SU-DHL-6 (cell line): Measurements from ENCODE around the gene USP25.

ENCODE experiments used
- H2AFZ ChIP-seq: fragments of 200-600 bp; sonication (generic); 2 replicates; pipeline ENCODE4 v1.6.1; 2014; ENCODE audit warnings: low read depth, mild to moderate bottlenecking, moderate library complexity, mixed read lengths, antibody characterized with exemption, low read length; ENCODE audit not compliant: severe bottlenecking
- H3F3A ChIP-seq: fragments of 200-600 bp; shearing (Covaris generic); 2 replicates; pipeline ENCODE4 v1.6.0; 2016; ENCODE audit warnings: antibody characterized with exemption, mild to moderate bottlenecking; ENCODE audit not compliant: insufficient read depth
- H3K27ac ChIP-seq: fragments of 200-600 bp; sonication (generic); 2 replicates; pipeline ENCODE4 v1.5.1; 2016; ENCODE audit warnings: low read depth, mild to moderate bottlenecking, low read length, moderate library complexity, mixed read lengths
- H3K27me3 ChIP-seq: fragments of 200-600 bp; sonication (generic), shearing (Covaris generic); 2 replicates; pipeline ENCODE4 v1.6.0; 2014; ENCODE audit warnings: mild to moderate bottlenecking, low read length
- H3K36me3 ChIP-seq: fragments of 200-600 bp; sonication (generic); 2 replicates; pipeline ENCODE4 v1.6.1; 2014; ENCODE audit warnings: mild to moderate bottlenecking, low read length, mixed read lengths
- H3K4me2 ChIP-seq: fragments of 300-600, 200-600 bp; shearing (Covaris generic), sonication (generic); 2 replicates; pipeline ENCODE4 v1.6.0; 2014; ENCODE audit warnings: low read length, low read depth, mild to moderate bottlenecking; ENCODE audit not compliant: poor library complexity, severe bottlenecking
- H3K4me3 ChIP-seq: fragments of 200-600 bp; sonication (generic); 2 replicates; pipeline ENCODE4 v1.5.1; 2014; ENCODE audit warnings: antibody characterized with exemption, low read length, mild to moderate bottlenecking, mixed read lengths; ENCODE audit not compliant: insufficient read depth, poor library complexity, severe bottlenecking
- H3K79me2 ChIP-seq: fragments of 200-600 bp; sonication (generic); 2 replicates; pipeline ENCODE4 v1.6.1; 2014; ENCODE audit warnings: mild to moderate bottlenecking, low read length, moderate library complexity; ENCODE audit not compliant: insufficient read depth
- H3K9ac ChIP-seq: fragments of 200-600 bp; sonication (generic); 2 replicates; pipeline ENCODE4 v1.7.0; 2014; ENCODE audit warnings: mild to moderate bottlenecking, low read length
- H3K9me2 ChIP-seq: fragments of 200-600 bp; sonication (generic); replicated peaks from 2 replicates; pipeline ENCODE4 v1.6.1; 2014; ENCODE audit warnings: low read length; ENCODE audit not compliant: insufficient read depth
- H3K9me3 ChIP-seq: fragments of 200-600 bp; sonication (generic); 2 replicates; pipeline ENCODE4 v1.6.1; 2014; ENCODE audit warnings: low read length, mixed read lengths; ENCODE audit not compliant: insufficient read depth
- H4K20me1 ChIP-seq: fragments of 200-600 bp; sonication (generic); 2 replicates; pipeline ENCODE4 v1.6.1; 2014; ENCODE audit warnings: low read depth, mild to moderate bottlenecking, antibody characterized with exemption, low read length, moderate library complexity, mixed read lengths
- EZH2phosphoT487 ChIP-seq: fragments of 200-600 bp; sonication (generic), shearing (Covaris generic); conservative IDR thresholded peaks from 2 replicates; pipeline ENCODE4 v1.6.1; 2018; ENCODE audit warnings: mild to moderate bottlenecking, antibody characterized with exemption, low read length, moderate library complexity, mixed read lengths
- TF ChIP-seq, protein P1 (sequence below): fragments of 200-600 bp; sonication (generic); IDR thresholded peaks from one replicate; pipeline ENCODE4 v1.5.1; 2017; ENCODE audit warnings: antibody characterized with exemption, mild to moderate bottlenecking, low read length, moderate library complexity; ENCODE audit not compliant: insufficient read depth, poor library complexity, severe bottlenecking

The USP25 gene

DNA sequence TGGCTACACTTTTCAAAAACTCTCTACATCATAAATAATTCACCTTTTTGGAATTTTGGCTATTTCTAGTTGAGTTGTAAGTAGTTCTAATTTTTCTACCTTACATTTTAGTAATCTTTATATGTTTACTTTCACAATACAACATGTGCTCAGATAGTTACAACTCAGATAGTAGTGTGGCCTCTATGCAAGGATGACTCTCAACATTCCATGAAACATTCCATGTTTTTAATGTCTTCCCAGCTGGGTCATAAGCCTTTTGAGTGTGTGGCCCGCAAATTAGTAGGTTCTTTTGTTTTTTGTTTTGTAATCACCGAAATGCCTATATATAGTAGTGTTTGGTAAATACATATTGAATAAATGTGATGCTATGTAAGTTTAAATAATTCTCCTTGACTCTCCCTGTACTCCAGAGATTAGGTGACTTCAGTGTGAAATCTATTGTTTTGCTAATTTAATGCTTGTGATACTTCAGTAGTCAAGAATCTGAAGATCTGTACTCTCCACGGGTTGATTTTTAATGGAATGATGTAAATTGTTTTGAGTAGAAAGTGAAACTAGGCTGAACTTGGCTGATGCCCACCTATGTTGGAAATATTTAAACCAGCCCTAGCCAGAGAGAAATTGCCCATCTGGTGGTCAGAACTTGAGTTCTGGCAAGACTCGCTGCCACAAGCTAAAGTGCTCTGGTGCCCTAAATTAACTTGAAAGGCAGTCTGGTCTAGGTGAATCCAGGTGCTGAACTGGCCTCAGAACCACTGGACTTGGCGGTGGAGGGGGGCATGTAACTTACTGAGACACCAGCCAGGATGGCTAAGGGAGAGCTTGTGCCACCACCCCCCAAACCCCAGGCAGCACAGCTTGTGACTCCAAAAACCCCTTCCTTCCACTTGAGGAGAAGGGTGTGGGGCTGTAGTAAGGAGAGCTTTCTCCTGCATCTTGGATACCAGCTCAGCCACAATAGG is 165.6 kb downstream of the USP25 start:
- Histone ChIP-seq H3K9me2 (no peaks in the 10 kb centered on the region), H2AFZ (no peak overlapping the region), H3K27me3 (no peaks in the 10 kb centered on the region), H3K79me2 (no peaks in the 10 kb centered on the region), H4K20me1 (no peaks in the 10 kb centered on the region), H3K27ac (no peak overlapping the region), H3F3A (no peaks in the 10 kb centered on the region), H3K9ac (no peak overlapping the region), H3K4me2 (no peak overlapping the region), H3K9me3 (no peaks in the 10 kb centered on the region), H3K36me3 (no peaks in the 10 kb centered on the region), H3K4me3 (no peak overlapping the region)
- TF ChIP-seq, protein P1, sequence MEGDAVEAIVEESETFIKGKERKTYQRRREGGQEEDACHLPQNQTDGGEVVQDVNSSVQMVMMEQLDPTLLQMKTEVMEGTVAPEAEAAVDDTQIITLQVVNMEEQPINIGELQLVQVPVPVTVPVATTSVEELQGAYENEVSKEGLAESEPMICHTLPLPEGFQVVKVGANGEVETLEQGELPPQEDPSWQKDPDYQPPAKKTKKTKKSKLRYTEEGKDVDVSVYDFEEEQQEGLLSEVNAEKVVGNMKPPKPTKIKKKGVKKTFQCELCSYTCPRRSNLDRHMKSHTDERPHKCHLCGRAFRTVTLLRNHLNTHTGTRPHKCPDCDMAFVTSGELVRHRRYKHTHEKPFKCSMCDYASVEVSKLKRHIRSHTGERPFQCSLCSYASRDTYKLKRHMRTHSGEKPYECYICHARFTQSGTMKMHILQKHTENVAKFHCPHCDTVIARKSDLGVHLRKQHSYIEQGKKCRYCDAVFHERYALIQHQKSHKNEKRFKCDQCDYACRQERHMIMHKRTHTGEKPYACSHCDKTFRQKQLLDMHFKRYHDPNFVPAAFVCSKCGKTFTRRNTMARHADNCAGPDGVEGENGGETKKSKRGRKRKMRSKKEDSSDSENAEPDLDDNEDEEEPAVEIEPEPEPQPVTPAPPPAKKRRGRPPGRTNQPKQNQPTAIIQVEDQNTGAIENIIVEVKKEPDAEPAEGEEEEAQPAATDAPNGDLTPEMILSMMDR = no peak
- no peak for TF ChIP-seq EZH2phosphoT487

GRCh38 chr21:15896501-15896900 is 166.7 kb downstream of the USP25 start:
- no peak overlapping the region for H2AFZ ChIP-seq
- H3K9ac ChIP-seq = no peak overlapping the region
- no peaks in the 10 kb centered on the region for H3K27me3 ChIP-seq
- no peaks in the 10 kb centered on the region for H3F3A ChIP-seq
- H3K9me2 ChIP-seq = no peaks in the 10 kb centered on the region
- no peak overlapping the region for H3K4me2 ChIP-seq
- no peaks in the 10 kb centered on the region for H4K20me1 ChIP-seq
- no peaks in the 10 kb centered on the region for H3K36me3 ChIP-seq
- H3K27ac ChIP-seq = no peak overlapping the region
- no peaks in the 10 kb centered on the region for H3K79me2 ChIP-seq
- H3K4me3 ChIP-seq = no peak overlapping the region
- TF ChIP-seq EZH2phosphoT487 = no peak
- TF ChIP-seq, protein P1 = no peak
- H3K9me3 ChIP-seq = no peaks in the 10 kb centered on the region

GRCh38 chr21:15904389-15904788 is 174.6 kb downstream of the USP25 start:
- Histone ChIP-seq H4K20me1 (no peaks in the 10 kb centered on the region), H2AFZ (no peak overlapping the region), H3K4me2 (no peak overlapping the region), H3F3A (no peaks in the 10 kb centered on the region), H3K36me3 (no peaks in the 10 kb centered on the region), H3K79me2 (no peaks in the 10 kb centered on the region), H3K9ac (no peak overlapping the region), H3K27ac (no peak overlapping the region), H3K9me3 (no peaks in the 10 kb centered on the region), H3K9me2 (no peaks in the 10 kb centered on the region), H3K27me3 (no peaks in the 10 kb centered on the region), H3K4me3 (no peak overlapping the region)
- TF ChIP-seq EZH2phosphoT487 = no peak
- TF ChIP-seq, protein P1 = no peak
